Measurements from ENCODE around the gene NPFF. TPM values are rescaled to one million over a fixed set of nuclear protein-coding genes. Genes with fewer than 3 reads are reported as not detected.

The NPFF gene
- total and polyA plus RNA-seq, 2 of the 13 experiments (the other 11 are each of a cell fraction or from before 2014, with no cell fraction given), result not detected

DNA sequence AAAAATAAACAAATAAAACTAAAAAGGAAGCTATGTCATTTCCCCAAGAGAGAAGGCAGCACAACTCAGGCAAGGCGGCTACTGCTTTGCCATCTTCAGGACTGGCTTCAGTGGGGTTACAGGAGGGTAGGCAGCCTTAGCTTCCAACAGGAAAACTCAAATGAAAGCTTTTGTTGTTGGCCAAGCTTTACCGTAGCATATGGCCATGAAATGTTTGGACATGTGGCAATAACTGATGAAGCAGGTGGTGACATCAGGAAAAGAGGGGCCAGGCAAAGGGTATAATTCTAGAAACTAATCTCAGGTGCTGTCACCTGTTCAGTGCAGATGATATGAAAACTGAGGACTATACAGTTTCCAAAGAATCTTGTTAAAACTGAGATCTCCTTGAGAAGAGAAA is 22.8 kb upstream of the NPFF start (continued):
- TF ChIP-seq PAXIP1 (CRISPR knock-in tag; conservative IDR thresholded peaks at IDR 0.05), result no peak
- no peak for TF ChIP-seq ZNF546 (CRISPR knock-in tag; conservative IDR thresholded peaks at IDR 0.05)
- no peak for TF ChIP-seq MYNN (CRISPR knock-in tag; IDR thresholded peaks at IDR 0.05; ENCODE audit: low read depth)
- TF ChIP-seq LCORL (IDR thresholded peaks at IDR 0.05), result no peak
- no peak for TF ChIP-seq LCORL (CRISPR knock-in tag; IDR thresholded peaks at IDR 0.05)
- no peak for TF ChIP-seq SIN3A (IDR thresholded peaks at IDR 0.05; ENCODE audit: borderline replicate concordance, low read depth, low read length)
- TF ChIP-seq ZNF572 (CRISPR knock-in tag; IDR thresholded peaks at IDR 0.05), result no peak
- TF ChIP-seq TOE1 (CRISPR knock-in tag; IDR thresholded peaks at IDR 0.05), result no peak

DNA sequence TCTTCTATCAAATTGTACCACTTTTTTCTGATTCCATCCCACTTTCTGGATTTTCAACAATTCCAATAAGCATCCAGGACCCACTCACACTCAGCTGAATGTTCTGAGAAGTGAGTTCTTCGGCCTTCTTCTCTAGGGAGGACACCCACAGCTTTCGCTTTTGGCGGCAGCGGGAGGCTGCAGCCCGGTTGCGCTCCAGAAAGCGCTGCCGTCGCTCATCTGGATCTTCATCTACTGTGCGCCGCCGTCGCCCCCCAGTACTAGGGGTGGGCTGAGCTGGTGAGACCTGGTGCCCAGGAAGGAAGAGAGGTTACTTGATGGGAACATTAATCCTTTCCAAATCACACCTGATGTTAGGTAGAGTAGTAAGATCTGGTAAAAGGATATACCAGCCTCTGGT is 17.2 kb upstream of the NPFF start:
- no peak overlapping the region for H3K4me2 ChIP-seq (ENCODE audit: low read depth, low read length)
- ChIA-PET CTCF (ENCODE audit: low intra/inter-chr PET ratio, low total read pairs) (no interaction called here), POLR2A (interaction anchor here (0.6 kb wide), 1 partner anchor 15 kb away, joined by 5 read pairs; no protein-coding TSS in a partner anchor)
- no peak overlapping the region for H3K4me3 ChIP-seq (replicated peaks in 1 of 3; ENCODE audit: insufficient read depth in 1 of 3, low read depth in 2 of 3, low read length in 3 of 3)
- H3K36me3 ChIP-seq (replicated peaks in 1 of 2; ENCODE audit: control insufficient read depth in 1 of 2, insufficient read depth in 2 of 2, low read length in 2 of 2), result peaks cover 10 to 44% of the 10 kb centered on the region in 2 experiments
- H3K27ac ChIP-seq (ENCODE audit: extremely low read length, insufficient read depth, low read length), result no peak overlapping the region
- no peaks in the 10 kb centered on the region for H3K27me3 ChIP-seq (ENCODE audit: control insufficient read depth in 1 of 2, insufficient read depth in 2 of 2, low read length in 2 of 2)
- in situ Hi-C loops (cut with HindIII; ENCODE audit: extremely low pct_ligation_motif_present, low pct_unique_long_range_greater_than_20kb) (no loop called here), intact Hi-C loops (cut with micrococcal nuclease; ENCODE audit: unreplicated experiment) (no loop called here)
- no peaks in the 10 kb centered on the region for H3K79me2 ChIP-seq (ENCODE audit: insufficient read depth, low read length)
- H4K20me1 ChIP-seq (ENCODE audit: insufficient read depth, low read length), result no peaks in the 10 kb centered on the region
- H3K9ac ChIP-seq (ENCODE audit: insufficient read depth, low read depth, low read length), result no peak overlapping the region
- DNase-seq (ENCODE audit: low spot score) (no peak), FAIRE-seq (no peak), ATAC-seq (no peak)
- no peaks in the 10 kb centered on the region for H3K9me3 ChIP-seq (ENCODE audit: low read length)
- 98% methylated on average over 13 of the region's 13 CpGs for WGBS (ENCODE audit: low lambda C conversion rate)
- BruUV-seq (replicated peaks), result no TSS peak
- no peaks in the 10 kb centered on the region for H3K4me1 ChIP-seq (ENCODE audit: insufficient read depth, low read length)
- no peak overlapping the region for H2AFZ ChIP-seq (ENCODE audit: low read length)
- no peak for TF ChIP-seq TEAD3 (CRISPR knock-in tag; optimal IDR thresholded peaks at IDR 0.05; ENCODE audit: borderline replicate concordance)
- TF ChIP-seq ZNF724P (CRISPR knock-in tag; IDR thresholded peaks at IDR 0.05; ENCODE audit: borderline replicate concordance), result no peak
- no peak for TF ChIP-seq FOXA1 (IDR thresholded peaks at IDR 0.05)
- no peak for TF ChIP-seq FOXA1 (CRISPR knock-in tag; IDR thresholded peaks at IDR 0.05)
- TF ChIP-seq, protein P1, sequence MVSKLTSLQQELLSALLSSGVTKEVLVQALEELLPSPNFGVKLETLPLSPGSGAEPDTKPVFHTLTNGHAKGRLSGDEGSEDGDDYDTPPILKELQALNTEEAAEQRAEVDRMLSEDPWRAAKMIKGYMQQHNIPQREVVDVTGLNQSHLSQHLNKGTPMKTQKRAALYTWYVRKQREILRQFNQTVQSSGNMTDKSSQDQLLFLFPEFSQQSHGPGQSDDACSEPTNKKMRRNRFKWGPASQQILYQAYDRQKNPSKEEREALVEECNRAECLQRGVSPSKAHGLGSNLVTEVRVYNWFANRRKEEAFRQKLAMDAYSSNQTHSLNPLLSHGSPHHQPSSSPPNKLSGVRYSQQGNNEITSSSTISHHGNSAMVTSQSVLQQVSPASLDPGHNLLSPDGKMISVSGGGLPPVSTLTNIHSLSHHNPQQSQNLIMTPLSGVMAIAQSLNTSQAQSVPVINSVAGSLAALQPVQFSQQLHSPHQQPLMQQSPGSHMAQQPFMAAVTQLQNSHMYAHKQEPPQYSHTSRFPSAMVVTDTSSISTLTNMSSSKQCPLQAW (CRISPR knock-in tag; IDR thresholded peaks at IDR 0.05), result no peak
- TF ChIP-seq SP140L (CRISPR knock-in tag; IDR thresholded peaks at IDR 0.05; ENCODE audit: borderline replicate concordance), result no peak
- no peak for TF ChIP-seq ARID5B (CRISPR knock-in tag; IDR thresholded peaks at IDR 0.05)
